ENCODE measurements around the gene C10orf71.

The C10orf71 gene

GRCh38 chr10:49293208-49293603 lies 5.8 kb upstream of the C10orf71 start:
- DNase-seq (ENCODE audit: low read depth) = no peak

- DNase-seq (ENCODE audit: low read depth) = no peak
Observed at GRCh38 chr10:49294731-49295130, 4.2 kb upstream of the C10orf71 start.

- DNase-seq (ENCODE audit: low read depth) = no peak
Observed at GRCh38 chr10:49295297-49295696, 3.7 kb upstream of the C10orf71 start.

GRCh38 chr10:49296382-49296781 lies 2.6 kb upstream of the C10orf71 start:
- DNase-seq (ENCODE audit: low read depth) = no peak

GRCh38 chr10:49296836-49297235 lies 2.1 kb upstream of the C10orf71 start:
- DNase-seq (ENCODE audit: low read depth) = no peak

- no peak for DNase-seq (ENCODE audit: low read depth)
Observed at GRCh38 chr10:49297818-49298670, 926 bp upstream of the C10orf71 start.

- DNase-seq (ENCODE audit: low read depth) = no peak
Observed at GRCh38 chr10:49298671-49298982, 343 bp upstream of the C10orf71 start.

- DNase-seq (ENCODE audit: low read depth) = no peak
Observed at GRCh38 chr10:49299816-49300139, 808 bp downstream of the C10orf71 start.

GRCh38 chr10:49300140-49300974 lies 1.4 kb downstream of the C10orf71 start:
- DNase-seq (ENCODE audit: low read depth) = no peak

- no peak for DNase-seq (ENCODE audit: low read depth)
Observed at GRCh38 chr10:49301302-49301701, 2.3 kb downstream of the C10orf71 start.

GRCh38 chr10:49302088-49302487 lies 3.1 kb downstream of the C10orf71 start:
- no peak for DNase-seq (ENCODE audit: low read depth)

- DNase-seq (ENCODE audit: low read depth) = no peak
Observed at GRCh38 chr10:49303711-49304110, 4.7 kb downstream of the C10orf71 start.

GRCh38 chr10:49304137-49304536 lies 5.2 kb downstream of the C10orf71 start:
- DNase-seq (ENCODE audit: low read depth) = no peak

GRCh38 chr10:49307921-49308320 lies 9.0 kb downstream of the C10orf71 start:
- no peak for DNase-seq (ENCODE audit: low read depth)

GRCh38 chr10:49308881-49309280 lies 9.9 kb downstream of the C10orf71 start:
- no peak for DNase-seq (ENCODE audit: low read depth)

GRCh38 chr10:49309691-49310411 lies 10.9 kb downstream of the C10orf71 start:
- DNase-seq (ENCODE audit: low read depth) = no peak

- peak; percentile 40 for DNase-seq (ENCODE audit: low read depth)
Observed at GRCh38 chr10:49310460-49310859, 11.5 kb downstream of the C10orf71 start.

- no peak for DNase-seq (ENCODE audit: low read depth)
Observed at GRCh38 chr10:49310901-49311554, 12.1 kb downstream of the C10orf71 start.

- no peak for DNase-seq (ENCODE audit: low read depth)
Observed at GRCh38 chr10:49311555-49312236, 12.7 kb downstream of the C10orf71 start.

- no peak for DNase-seq (ENCODE audit: low read depth)
Observed at GRCh38 chr10:49312246-49312869, 13.4 kb downstream of the C10orf71 start.

GRCh38 chr10:49313501-49314070 lies 14.6 kb downstream of the C10orf71 start:
- DNase-seq (ENCODE audit: low read depth) = no peak
